Fibroblast of villous mesenchyme (primary cell): Measurements from ENCODE around the gene TPP1. TPM values are rescaled to one million over a fixed set of nuclear protein-coding genes. Genes with fewer than 3 reads are reported as not detected.

Experiments
- DNase-seq: peaks from one replicate; pipeline ENCODE4 v3.0.0-alpha.2; 2010; ENCODE audit warnings: low read depth
- H3K4me3 ChIP-seq: 2 replicates; pipeline ENCODE4 v1.5.1; 2011; ENCODE audit warnings: low read depth, mild to moderate bottlenecking, low read length
- total RNA-seq: library from RNA; depleted of rRNA; stranded (reverse); fragments of >200 nt; gene quantifications from 2 replicates; pipeline ENCODE4 v1.2.3, GENCODE V29; 2012
- TF ChIP-seq, protein P1 (sequence below): IDR thresholded peaks from 2 replicates; pipeline ENCODE4 v1.5.1; 2012; ENCODE audit warnings: low read depth, mild to moderate bottlenecking, low read length; ENCODE audit not compliant: insufficient read depth

TPP1 gene
- total RNA-seq, 1 donor, result 98.4 TPM

DNA sequence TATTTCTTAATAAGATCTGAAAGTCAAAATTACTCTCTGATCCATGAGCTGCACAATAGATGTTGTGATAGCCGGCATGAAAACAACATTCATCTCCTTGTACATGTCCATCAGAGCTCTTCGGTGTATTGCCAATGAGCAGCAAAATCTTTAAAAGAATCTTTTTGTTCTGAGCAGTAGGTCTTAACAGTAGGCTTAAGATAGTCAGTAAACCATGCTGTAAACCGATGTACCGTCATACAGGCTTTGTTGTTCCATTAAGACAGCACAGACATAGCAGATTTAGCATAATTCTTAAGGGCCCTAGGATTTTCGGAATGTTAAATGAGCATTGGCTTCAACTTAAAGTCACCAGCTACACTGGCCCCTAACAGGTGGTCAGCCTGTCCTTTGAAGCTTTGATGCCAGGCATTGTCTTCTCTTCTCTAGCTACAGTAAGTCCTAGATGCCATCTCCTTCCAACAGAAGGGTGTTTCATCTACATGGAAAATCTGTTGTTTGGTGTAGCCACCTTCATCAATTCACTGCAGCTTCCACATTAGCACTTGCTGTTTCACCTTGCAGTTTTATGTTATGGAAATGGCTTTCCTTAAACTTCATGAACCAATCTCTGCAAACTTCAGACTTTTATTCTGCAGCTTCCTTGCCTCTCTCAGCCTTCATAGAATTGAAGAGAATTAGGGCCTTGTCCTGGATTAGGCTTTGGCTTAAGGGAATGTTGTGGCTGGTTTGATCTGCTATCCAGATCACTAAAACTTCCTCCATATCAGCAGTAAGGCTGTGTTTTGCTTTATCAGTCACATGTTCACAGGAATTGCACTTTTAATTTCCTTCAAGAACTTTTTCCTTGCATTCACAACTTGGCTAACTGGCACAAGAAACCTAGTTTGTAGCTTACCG lies 44.2 kb downstream of the TPP1 start:
- TF ChIP-seq, protein P1, sequence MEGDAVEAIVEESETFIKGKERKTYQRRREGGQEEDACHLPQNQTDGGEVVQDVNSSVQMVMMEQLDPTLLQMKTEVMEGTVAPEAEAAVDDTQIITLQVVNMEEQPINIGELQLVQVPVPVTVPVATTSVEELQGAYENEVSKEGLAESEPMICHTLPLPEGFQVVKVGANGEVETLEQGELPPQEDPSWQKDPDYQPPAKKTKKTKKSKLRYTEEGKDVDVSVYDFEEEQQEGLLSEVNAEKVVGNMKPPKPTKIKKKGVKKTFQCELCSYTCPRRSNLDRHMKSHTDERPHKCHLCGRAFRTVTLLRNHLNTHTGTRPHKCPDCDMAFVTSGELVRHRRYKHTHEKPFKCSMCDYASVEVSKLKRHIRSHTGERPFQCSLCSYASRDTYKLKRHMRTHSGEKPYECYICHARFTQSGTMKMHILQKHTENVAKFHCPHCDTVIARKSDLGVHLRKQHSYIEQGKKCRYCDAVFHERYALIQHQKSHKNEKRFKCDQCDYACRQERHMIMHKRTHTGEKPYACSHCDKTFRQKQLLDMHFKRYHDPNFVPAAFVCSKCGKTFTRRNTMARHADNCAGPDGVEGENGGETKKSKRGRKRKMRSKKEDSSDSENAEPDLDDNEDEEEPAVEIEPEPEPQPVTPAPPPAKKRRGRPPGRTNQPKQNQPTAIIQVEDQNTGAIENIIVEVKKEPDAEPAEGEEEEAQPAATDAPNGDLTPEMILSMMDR, result no peak
- H3K4me3 ChIP-seq, result no peak overlapping the region
- no peak for DNase-seq

DNA sequence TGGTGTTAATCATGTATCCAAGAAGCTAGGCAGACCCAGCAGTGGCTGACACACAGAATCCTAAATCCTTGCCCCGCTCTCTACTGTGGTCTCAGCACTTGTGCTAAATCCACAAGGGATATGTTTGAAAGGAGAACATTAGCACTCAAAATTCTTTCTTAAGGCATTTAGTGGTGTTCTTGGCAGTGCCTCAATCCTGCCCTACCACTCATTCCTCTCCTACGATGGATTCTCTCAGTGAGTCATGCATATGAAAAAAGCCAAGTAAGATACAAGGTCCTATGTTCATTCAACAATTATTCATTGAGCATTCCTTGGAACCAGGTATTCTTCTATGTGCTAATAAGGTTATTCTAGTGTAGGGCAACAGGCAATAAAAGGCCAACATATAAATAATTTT lies 47.0 kb downstream of the TPP1 start:
- peak; percentile 26 for DNase-seq
- TF ChIP-seq, protein P1, result no peak
- H3K4me3 ChIP-seq, result no peak overlapping the region

DNA sequence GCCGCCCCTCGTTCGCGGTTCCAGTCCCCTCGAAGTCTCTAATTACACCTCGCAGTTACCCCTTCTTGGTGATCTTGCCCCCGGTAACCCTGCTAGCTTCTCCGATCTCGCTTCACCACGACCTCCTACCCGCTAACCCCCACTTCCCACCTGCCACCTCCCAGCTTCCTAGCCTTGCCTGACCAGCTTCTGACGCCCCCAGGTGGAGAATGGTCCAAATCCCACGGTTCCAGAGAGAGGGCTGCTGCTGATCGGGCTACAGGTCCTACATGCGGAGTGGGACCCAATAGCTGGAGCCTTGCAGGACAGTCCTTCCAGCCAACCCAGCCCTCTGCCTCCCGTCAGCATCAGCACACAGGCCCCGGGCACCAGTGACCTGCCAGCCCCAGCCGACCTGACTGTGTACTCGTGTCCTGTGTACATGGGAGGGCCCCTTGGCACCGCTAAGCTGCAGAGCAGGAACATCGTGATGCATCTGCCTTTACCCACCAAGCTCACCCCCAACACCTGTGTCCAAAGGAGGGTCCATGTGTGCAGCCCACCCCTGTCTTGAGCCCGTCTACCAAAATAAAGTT lies 47.7 kb downstream of the TPP1 start:
- H3K4me3 ChIP-seq, result no peak overlapping the region
- DNase-seq, result no peak
- TF ChIP-seq, protein P1, result no peak

DNA sequence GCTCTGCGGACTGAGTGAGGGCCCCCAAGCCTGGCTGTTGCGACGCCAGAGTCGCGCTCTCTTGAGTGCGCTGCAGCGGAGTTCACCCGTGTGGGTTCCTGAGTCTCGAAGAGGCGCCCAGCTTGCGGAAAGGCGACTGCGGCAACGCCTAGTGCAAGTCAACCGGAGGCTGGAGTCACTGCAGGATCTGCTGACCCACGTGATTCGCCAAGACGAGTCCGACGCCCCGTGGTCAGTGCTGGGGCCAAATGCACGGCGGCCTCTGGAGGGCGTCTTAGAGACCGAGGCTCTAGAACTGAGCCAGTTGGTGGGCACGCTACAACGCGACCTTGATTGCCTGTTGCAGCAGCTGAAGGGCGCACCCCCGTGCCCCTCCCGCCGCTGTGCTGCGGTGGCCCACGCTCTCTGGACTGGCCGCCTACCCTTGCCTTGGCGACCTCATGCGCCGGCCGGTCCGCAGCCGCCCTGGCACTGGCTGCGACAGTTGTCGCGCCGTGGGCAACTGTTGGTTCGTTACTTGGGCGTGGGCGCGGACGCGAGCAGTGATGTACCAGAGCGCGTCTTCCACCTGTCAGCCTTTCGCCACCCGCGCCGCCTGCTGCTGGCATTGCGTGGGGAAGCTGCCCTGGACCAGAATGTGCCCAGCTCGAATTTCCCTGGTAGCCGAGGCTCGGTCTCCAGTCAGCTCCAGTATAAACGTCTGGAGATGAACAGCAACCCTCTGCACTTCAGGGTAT lies 48.4 kb downstream of the TPP1 start:
- DNase-seq, result no peak
- H3K4me3 ChIP-seq, result no peak overlapping the region
- TF ChIP-seq, protein P1, result no peak

DNA sequence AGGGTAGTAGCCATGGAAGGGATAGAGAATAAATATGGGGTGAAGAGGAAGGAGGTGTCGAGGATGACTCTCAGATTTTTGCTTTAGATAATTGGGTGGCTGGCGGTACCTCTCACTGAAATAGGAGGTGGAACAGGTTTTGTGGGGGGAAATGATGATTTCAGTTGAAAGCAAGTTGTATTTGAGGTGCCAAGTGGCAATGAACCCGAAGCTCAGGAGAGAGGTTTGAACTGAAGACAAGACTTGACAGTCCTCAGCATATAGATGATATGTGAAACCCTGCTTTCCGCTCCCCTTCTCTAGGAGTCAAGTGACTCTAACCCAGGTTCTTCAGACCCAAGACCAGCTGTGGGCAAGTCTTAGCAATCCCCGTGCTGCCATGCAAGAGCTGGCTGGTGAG lies 49.5 kb downstream of the TPP1 start:
- TF ChIP-seq, protein P1, result no peak
- no peak for DNase-seq
- H3K4me3 ChIP-seq, result no peak overlapping the region

DNA sequence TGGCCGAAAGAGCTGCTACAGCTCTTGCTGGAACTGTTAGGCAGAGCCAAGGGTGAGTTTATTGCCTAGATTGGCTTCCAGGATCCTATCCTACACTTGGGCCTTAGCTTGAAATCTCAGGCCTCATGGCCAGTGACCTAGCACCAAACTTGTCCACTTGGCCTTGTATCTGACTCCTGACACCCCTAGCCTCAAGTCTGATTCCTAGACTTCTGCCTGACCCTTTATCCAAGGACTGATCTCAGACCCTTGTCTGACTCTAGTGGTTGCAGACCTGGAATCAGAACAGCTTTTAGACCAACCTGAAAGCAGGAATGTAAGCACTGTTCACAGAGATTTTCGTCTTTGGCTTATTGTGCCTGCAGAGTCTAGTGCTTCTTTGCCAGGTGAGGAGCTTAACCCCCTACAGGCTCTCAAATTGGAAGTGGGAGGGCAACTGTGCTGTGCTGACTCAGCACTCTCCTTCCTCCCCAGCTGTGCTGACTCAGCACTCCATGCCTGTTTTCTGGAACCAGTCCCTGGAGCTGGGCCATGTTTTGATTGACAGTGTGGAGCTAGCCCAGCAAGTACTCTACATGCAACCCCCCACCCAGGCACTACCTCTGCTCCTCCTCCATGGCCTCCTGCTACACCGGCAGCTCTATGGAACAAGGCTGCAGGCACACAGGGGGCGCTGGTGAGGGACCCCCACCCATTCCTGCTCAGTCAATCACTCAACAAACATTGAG lies 50.9 kb downstream of the TPP1 start:
- no peak overlapping the region for H3K4me3 ChIP-seq
- TF ChIP-seq, protein P1, result no peak
- peak; percentile 57 for DNase-seq
